Left cardiac atrium (tissue), 4 donors: ENCODE measurements around the gene SPATA17. TPM values are rescaled to one million over a fixed set of nuclear protein-coding genes. Genes with fewer than 3 reads are reported as not detected.

ENCODE experiments used
- ATAC-seq, 2 donors: fragments of 200-7000 bp; cut with Tn5 transposase; one replicate each; pipeline ENCODE4 v1.9.1; 2020; ENCODE audit warnings: mild to moderate bottlenecking in 2 of 2, moderate library complexity in 2 of 2
- DNase-seq: peaks from one replicate; pipeline ENCODE4 v3.0.0-alpha.2; 2020
- intact Hi-C, 2 donors: fragments of 100-400 bp; cut with DNase I; formaldehyde crosslinking; loops; one replicate each; pipeline versions ENCODE4 v1.14.1 to v1.15.1; 2022 to 2023
- total RNA-seq, 2 donors: library from RNA; stranded (reverse); fragmentation: NEBNext Ultra II Directional; extraction: Animal tissue kit (Norgen Biotek cat#: 25700); gene quantifications; one replicate each; pipeline ENCODE4 v1.2.1, GENCODE V29; 2021
- donor health status: DM: no; HTN: yes; CAD: no.
- donor health status: DM: no; HTN: yes; CAD: no; lungs with severe emphysema.
- donor health status: DM: yes; HTN: yes; CAD: no.
- donor health status: Dilated cardiomyopathy.

SPATA17 gene
- total RNA-seq, 2 donors from 2014 or later, result 1.2 to 1.8 TPM

GRCh38 chr1:217812175-217812574 is 181.0 kb downstream of the SPATA17 start:
- DNase-seq, result no peak
- intact Hi-C loops, result no loop called here
- no peak for ATAC-seq

- ATAC-seq (no peak), DNase-seq (no peak)
- intact Hi-C loops, result no loop called here
Measured at GRCh38 chr1:217813031-217813430, 181.9 kb downstream of the SPATA17 start.

- intact Hi-C loops, result no loop called here
- DNase-seq, result no peak
- no peak for ATAC-seq
Measured at GRCh38 chr1:217837691-217838090, 206.5 kb downstream of the SPATA17 start.

GRCh38 chr1:217839161-217839560 is 208.0 kb downstream of the SPATA17 start:
- ATAC-seq (no peak), DNase-seq (no peak)
- intact Hi-C loops, result no loop called here

- ATAC-seq, result no peak
- intact Hi-C loops, result no loop called here
- no peak for DNase-seq
Measured at GRCh38 chr1:217846733-217847132, 215.6 kb downstream of the SPATA17 start.

GRCh38 chr1:217847643-217848042 is 216.5 kb downstream of the SPATA17 start:
- intact Hi-C loops, result no loop called here
- ATAC-seq, result no peak

GRCh38 chr1:217856342-217857034 is 225.3 kb downstream of the SPATA17 start:
- DNase-seq (no peak), ATAC-seq (no peak)
- intact Hi-C loops, result no loop called here

More at GRCh38 chr1:217847643-217848042, 216.5 kb downstream of the SPATA17 start:
- no peak for DNase-seq

GRCh38 chr1:217857061-217857460 is 225.9 kb downstream of the SPATA17 start:
- DNase-seq (no peak), ATAC-seq (peak; percentile 27 to 49)
- intact Hi-C loops, result no loop called here

- DNase-seq (no peak), ATAC-seq (no peak)
- intact Hi-C loops, result no loop called here
Measured at GRCh38 chr1:217861658-217862057, 230.5 kb downstream of the SPATA17 start.

GRCh38 chr1:217867446-217867995 is 236.4 kb downstream of the SPATA17 start:
- no peak for DNase-seq

GRCh38 chr1:217871955-217872354 is 240.8 kb downstream of the SPATA17 start:
- ATAC-seq (no peak), DNase-seq (no peak)
- intact Hi-C loops, result no loop called here

More at GRCh38 chr1:217867446-217867995, 236.4 kb downstream of the SPATA17 start:
- intact Hi-C loops, result no loop called here
- no peak for ATAC-seq

- no peak for DNase-seq
- intact Hi-C loops, result no loop called here
- ATAC-seq, result no peak
Measured at GRCh38 chr1:217875229-217875628, 244.1 kb downstream of the SPATA17 start.

GRCh38 chr1:217876401-217876800 is 245.3 kb downstream of the SPATA17 start:
- intact Hi-C loops, result no loop called here
- ATAC-seq, result no peak
- no peak for DNase-seq

GRCh38 chr1:217876896-217877295 is 245.8 kb downstream of the SPATA17 start:
- no peak for ATAC-seq
- intact Hi-C loops, result no loop called here
- no peak for DNase-seq

GRCh38 chr1:217881131-217881543 is 250.0 kb downstream of the SPATA17 start:
- ATAC-seq, result no peak
- intact Hi-C loops, result no loop called here

GRCh38 chr1:217881607-217882332 is 250.6 kb downstream of the SPATA17 start:
- ATAC-seq (no peak), DNase-seq (no peak)
- intact Hi-C loops, result no loop called here

More at GRCh38 chr1:217881131-217881543, 250.0 kb downstream of the SPATA17 start:
- no peak for DNase-seq

- DNase-seq, result no peak
- no peak for ATAC-seq
- intact Hi-C loops, result no loop called here
Measured at GRCh38 chr1:217885181-217885580, 254.0 kb downstream of the SPATA17 start.

GRCh38 chr1:217888328-217888727 is 257.2 kb downstream of the SPATA17 start:
- ATAC-seq (no peak), DNase-seq (no peak)
- intact Hi-C loops, result no loop called here

GRCh38 chr1:217889401-217889800 is 258.3 kb downstream of the SPATA17 start:
- intact Hi-C loops, result no loop called here
- no peak for ATAC-seq
- peak; percentile 22 for DNase-seq

- ATAC-seq, result no peak
- intact Hi-C loops, result loop anchor here in 1 of 2 donors (10.0 kb wide), 1 partner anchor 273 kb away; no protein-coding TSS in a partner anchor
- DNase-seq, result no peak
Measured at GRCh38 chr1:217891966-217892365, 260.8 kb downstream of the SPATA17 start.
